HCT116 (cell line): Measurements from ENCODE around the gene MORN1.
A peak's percentile ranks its signal among the peaks of the same experiment; 100 is the strongest.

ENCODE experiments used
- CTCF ChIP-seq, 3 experiments: fragments of 200-600 bp in 1 of 3; sonication (generic) in 1 of 3; IDR thresholded peaks in 2 of 3; conservative IDR thresholded peaks in 1 of 3; 2 replicates each; pipeline ENCODE4 v1.5.1; 2012 to 2017; ENCODE audit warnings: low read depth in 2 of 3, low read length in 2 of 3, antibody characterized with exemption in 1 of 3, borderline replicate concordance in 1 of 3, control low read depth in 1 of 3, mild to moderate bottlenecking in 1 of 3, mixed read lengths in 1 of 3, mixed run types in 1 of 3, moderate library complexity in 1 of 3; ENCODE audit not compliant: insufficient read depth in 1 of 3
- EGR1 ChIP-seq: IDR thresholded peaks from 2 replicates; pipeline ENCODE4 v1.6.1; 2012; ENCODE audit warnings: low read depth
- EZH2 ChIP-seq: fragments of 200-600 bp; sonication (generic); IDR thresholded peaks from 2 replicates; pipeline ENCODE4 v1.6.1; 2017; ENCODE audit warnings: antibody characterized with exemption, mixed run types
- FOSL1 ChIP-seq: IDR thresholded peaks from 2 replicates; pipeline ENCODE4 v1.6.1; 2012; ENCODE audit warnings: low read depth
- POLR2A ChIP-seq: IDR thresholded peaks from 2 replicates; pipeline ENCODE4 v1.7.0; 2011; ENCODE audit warnings: borderline replicate concordance; ENCODE audit not compliant: insufficient read depth, insufficient read length; ENCODE audit errors: extremely low read depth
- POLR2AphosphoS5 ChIP-seq: IDR thresholded peaks from 2 replicates; pipeline ENCODE4 v1.6.1; 2011; ENCODE audit warnings: mild to moderate bottlenecking, low read depth, low read length, moderate library complexity
- RAD21 ChIP-seq: IDR thresholded peaks from 2 replicates; pipeline ENCODE4 v1.6.1; 2012; ENCODE audit warnings: low read depth, mild to moderate bottlenecking
- SRF ChIP-seq: IDR thresholded peaks from 2 replicates; pipeline ENCODE4 v1.6.1; 2012; ENCODE audit warnings: low read depth
- TCF7L2 ChIP-seq: IDR thresholded peaks from 2 replicates; pipeline ENCODE4 v1.7.0; 2011; ENCODE audit warnings: borderline replicate concordance, inconsistent platforms; ENCODE audit not compliant: insufficient read depth, insufficient read length; ENCODE audit errors: extremely low read depth
- YY1 ChIP-seq: IDR thresholded peaks from 2 replicates; pipeline ENCODE4 v1.6.1; 2011; ENCODE audit warnings: low read length, low read depth, moderate library complexity, mild to moderate bottlenecking; ENCODE audit not compliant: insufficient replicate concordance; ENCODE audit errors: extremely low read depth
- ZFX ChIP-seq: fragments of 450-650 bp; IDR thresholded peaks from 2 replicates; pipeline ENCODE4 v1.6.1; 2017

GRCh38 chr1:2404142-2404889 is 13.0 kb upstream of the MORN1 start:
- TF ChIP-seq TCF7L2 (no peak), CTCF (IDR thresholded peaks at IDR 0.05 in 2 of 3, conservative IDR thresholded peaks at IDR 0.05 in 1 of 3; ENCODE audit: borderline replicate concordance in 1 of 3, insufficient read depth in 1 of 3, low read depth in 2 of 3, low read length in 2 of 3) (no peak), YY1 (no peak), POLR2AphosphoS5 (0 out of 2 replicates have a peak, but pooled peaks have one; percentile 7), EGR1 (no peak), POLR2A (no peak), EZH2 (no peak), ZFX (no peak), FOSL1 (no peak), RAD21 (no peak), SRF (no peak)
